ENCODE data around the gene THADA. TPM values are rescaled to one million over a fixed set of nuclear protein-coding genes. Genes with fewer than 3 reads are reported as not detected.
A peak's percentile ranks its signal among the peaks of the same experiment; 100 is the strongest.

THADA gene
- polyA plus RNA-seq, 3 donors: 7.3 to 11.2 (median 9.7) TPM

DNA sequence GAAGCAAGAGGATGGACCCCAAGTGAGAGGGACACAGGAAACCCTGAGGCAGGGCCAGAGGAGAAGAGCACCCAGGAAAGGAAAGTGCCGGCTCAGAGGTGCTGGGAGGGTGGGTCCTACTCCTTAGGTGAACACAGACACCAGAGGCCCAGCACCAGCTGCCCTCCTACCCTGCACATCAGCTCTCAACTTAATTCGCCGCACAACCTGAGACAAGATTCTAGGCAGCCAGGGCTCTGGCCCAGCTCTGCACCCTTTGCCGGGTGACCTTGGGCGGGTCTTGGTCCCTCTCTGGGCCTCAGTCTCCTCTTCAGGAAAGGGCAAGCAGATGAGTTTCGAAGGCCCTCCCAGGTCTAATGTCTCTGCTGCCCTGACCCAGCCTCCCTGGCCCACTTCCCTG lies 397.6 kb downstream of the THADA start:
- Histone ChIP-seq H3K4me3 (replicated peaks in 1 of 3; ENCODE audit: low read depth in 2 of 3, low read length in 3 of 3) (no peak overlapping the region), H3K9ac (ENCODE audit: insufficient read depth, low read length, poor library complexity, severe bottlenecking) (no peak overlapping the region), H3K4me1 (ENCODE audit: control insufficient read depth in 1 of 2, insufficient read depth in 2 of 2, low read length in 2 of 2) (peaks cover 54 to 76% of the 10 kb centered on the region in 2 donors), H4K20me1 (ENCODE audit: insufficient read depth, low read length) (no peaks in the 10 kb centered on the region), H3K79me2 (ENCODE audit: insufficient read depth, low read length) (no peaks in the 10 kb centered on the region), H3K27me3 (ENCODE audit: control insufficient read depth in 2 of 2, insufficient read depth in 2 of 2, low read length in 2 of 2) (no peaks in the 10 kb centered on the region), H3K36me3 (replicated peaks in 1 of 2; ENCODE audit: control insufficient read depth in 1 of 2, insufficient read depth in 2 of 2, low read length in 2 of 2) (no peaks in the 10 kb centered on the region), H3K9me3 (replicated peaks in 1 of 2; ENCODE audit: control insufficient read depth in 1 of 2, insufficient read depth in 1 of 2, low read length in 2 of 2) (no peaks in the 10 kb centered on the region), H3K4me2 (replicated peaks; ENCODE audit: extremely low read depth, low read length, poor library complexity, severe bottlenecking) (no peak overlapping the region), H3K27ac (ENCODE audit: low read depth in 1 of 2, low read length in 2 of 2) (no peak overlapping the region), H2AFZ (ENCODE audit: insufficient read depth, low read depth, low read length, poor library complexity, severe bottlenecking) (no peak overlapping the region)
- Mint-ChIP-seq H3K4me3 (no peak overlapping the region), H3K4me1 (peaks cover 61% of the 10 kb centered on the region), H3K9me3 (peaks cover 0 to under 1% (median 0%) of the 10 kb centered on the region in 7 donors), H3K36me3 (peaks cover 3 to 5% of the 10 kb centered on the region in 2 donors), H3K27ac (peak overlapping the region in 3 of 7 donors; percentile 13 to 77 (median 23)), H3K27me3 (ENCODE audit: low read depth in 3 of 3) (peaks cover 0 to 3% (median 0%) of the 10 kb centered on the region in 3 donors)
- TF ChIP-seq, protein P1, sequence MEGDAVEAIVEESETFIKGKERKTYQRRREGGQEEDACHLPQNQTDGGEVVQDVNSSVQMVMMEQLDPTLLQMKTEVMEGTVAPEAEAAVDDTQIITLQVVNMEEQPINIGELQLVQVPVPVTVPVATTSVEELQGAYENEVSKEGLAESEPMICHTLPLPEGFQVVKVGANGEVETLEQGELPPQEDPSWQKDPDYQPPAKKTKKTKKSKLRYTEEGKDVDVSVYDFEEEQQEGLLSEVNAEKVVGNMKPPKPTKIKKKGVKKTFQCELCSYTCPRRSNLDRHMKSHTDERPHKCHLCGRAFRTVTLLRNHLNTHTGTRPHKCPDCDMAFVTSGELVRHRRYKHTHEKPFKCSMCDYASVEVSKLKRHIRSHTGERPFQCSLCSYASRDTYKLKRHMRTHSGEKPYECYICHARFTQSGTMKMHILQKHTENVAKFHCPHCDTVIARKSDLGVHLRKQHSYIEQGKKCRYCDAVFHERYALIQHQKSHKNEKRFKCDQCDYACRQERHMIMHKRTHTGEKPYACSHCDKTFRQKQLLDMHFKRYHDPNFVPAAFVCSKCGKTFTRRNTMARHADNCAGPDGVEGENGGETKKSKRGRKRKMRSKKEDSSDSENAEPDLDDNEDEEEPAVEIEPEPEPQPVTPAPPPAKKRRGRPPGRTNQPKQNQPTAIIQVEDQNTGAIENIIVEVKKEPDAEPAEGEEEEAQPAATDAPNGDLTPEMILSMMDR (IDR thresholded peaks at IDR 0.05): no peak
- WGBS (ENCODE audit: insufficient coverage): 94% methylated on average over 5 of the region's 6 CpGs
- DNase-seq: no peak
- intact Hi-C loops (cut with micrococcal nuclease): no loop called here

DNA sequence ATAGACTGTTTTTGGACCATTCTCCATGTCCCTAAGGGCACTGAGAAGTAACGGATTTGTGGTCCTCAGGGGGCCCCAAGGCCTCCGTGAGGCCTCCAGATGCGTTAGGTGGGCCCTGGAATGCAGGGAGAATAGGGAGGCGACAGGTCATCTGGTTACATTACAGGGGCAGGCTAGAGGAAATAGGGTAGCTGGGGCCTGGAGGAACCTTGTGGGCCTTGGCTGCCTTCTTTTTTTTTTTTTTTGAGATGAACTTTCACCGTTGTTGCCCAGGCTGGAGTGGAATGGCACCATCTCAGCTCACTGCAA lies 398.3 kb downstream of the THADA start:
- TF ChIP-seq, protein P1 (IDR thresholded peaks at IDR 0.05): no peak
- H3K4me3 ChIP-seq (replicated peaks in 1 of 3; ENCODE audit: low read depth in 2 of 3, low read length in 3 of 3): no peak overlapping the region
- Mint-ChIP-seq H3K36me3 (peaks cover 3 to 5% of the 10 kb centered on the region in 2 donors), H3K27ac (peak overlapping the region in 1 of 7 donors; percentile 52), H3K4me1 (peaks cover 66% of the 10 kb centered on the region), H3K27me3 (ENCODE audit: low read depth in 3 of 3) (peaks cover 0 to 3% (median 0%) of the 10 kb centered on the region in 3 donors), H3K4me3 (no peak overlapping the region), H3K9me3 (peaks cover 0 to 2% (median 0%) of the 10 kb centered on the region in 7 donors)
- H3K27me3 ChIP-seq (ENCODE audit: control insufficient read depth in 2 of 2, insufficient read depth in 2 of 2, low read length in 2 of 2): no peaks in the 10 kb centered on the region
- H3K9ac ChIP-seq (ENCODE audit: insufficient read depth, low read length, poor library complexity, severe bottlenecking): no peak overlapping the region
- intact Hi-C loops (cut with micrococcal nuclease): no loop called here
- 75% methylated on average over 4 of the region's 5 CpGs for WGBS (ENCODE audit: insufficient coverage)
- H4K20me1 ChIP-seq (ENCODE audit: insufficient read depth, low read length): no peaks in the 10 kb centered on the region
- peak overlapping the region in 1 of 2 donors; percentile 7 for H3K27ac ChIP-seq (ENCODE audit: low read depth in 1 of 2, low read length in 2 of 2)
- DNase-seq: no peak
- H3K36me3 ChIP-seq (replicated peaks in 1 of 2; ENCODE audit: control insufficient read depth in 1 of 2, insufficient read depth in 2 of 2, low read length in 2 of 2): no peaks in the 10 kb centered on the region
- H3K4me2 ChIP-seq (replicated peaks; ENCODE audit: extremely low read depth, low read length, poor library complexity, severe bottlenecking): no peak overlapping the region
- H2AFZ ChIP-seq (ENCODE audit: insufficient read depth, low read depth, low read length, poor library complexity, severe bottlenecking): no peak overlapping the region
- H3K9me3 ChIP-seq (replicated peaks in 1 of 2; ENCODE audit: control insufficient read depth in 1 of 2, insufficient read depth in 1 of 2, low read length in 2 of 2): no peaks in the 10 kb centered on the region
- peaks cover 60 to 81% of the 10 kb centered on the region in 2 donors for H3K4me1 ChIP-seq (ENCODE audit: control insufficient read depth in 1 of 2, insufficient read depth in 2 of 2, low read length in 2 of 2)
- no peaks in the 10 kb centered on the region for H3K79me2 ChIP-seq (ENCODE audit: insufficient read depth, low read length)

Data from CD14-positive monocyte (primary cell).